Nephron (organoid): Measurements from ENCODE around the gene MCAM.

ENCODE experiments used
- H3K27ac Mint-ChIP-seq, 3 experiments: 2 replicates each; pipeline ENCODE4 v1.8.0; 2020; ENCODE audit warnings: mixed read lengths in 3 of 3, mild to moderate bottlenecking in 2 of 3, moderate library complexity in 1 of 3
- H3K27me3 Mint-ChIP-seq: 2 replicates; pipeline ENCODE4 v1.8.0; 2021; ENCODE audit warnings: low read depth, mild to moderate bottlenecking, moderate library complexity, mixed read lengths
- H3K36me3 Mint-ChIP-seq: 2 replicates; pipeline ENCODE4 v1.8.0; 2020; ENCODE audit warnings: low read depth, mixed read lengths
- H3K4me1 Mint-ChIP-seq: 2 replicates; pipeline ENCODE4 v1.8.0; 2020; ENCODE audit warnings: mixed read lengths
- H3K4me3 Mint-ChIP-seq, 3 experiments: 2 replicates each; pipeline ENCODE4 v1.8.0; 2020; ENCODE audit warnings: mild to moderate bottlenecking in 3 of 3, mixed read lengths in 3 of 3, moderate library complexity in 2 of 3
- H3K9me3 Mint-ChIP-seq: 2 replicates; pipeline ENCODE4 v1.8.0; 2020; ENCODE audit warnings: mixed read lengths
- TF ChIP-seq, protein P1 (sequence below), 3 experiments: fragments of 200-600 bp; sonication (generic); IDR thresholded peaks; one replicate each; pipeline ENCODE4 v1.5.0; 2021; ENCODE audit warnings: antibody characterized with exemption in 3 of 3; ENCODE audit not compliant: unreplicated experiment in 3 of 3

The MCAM gene

DNA sequence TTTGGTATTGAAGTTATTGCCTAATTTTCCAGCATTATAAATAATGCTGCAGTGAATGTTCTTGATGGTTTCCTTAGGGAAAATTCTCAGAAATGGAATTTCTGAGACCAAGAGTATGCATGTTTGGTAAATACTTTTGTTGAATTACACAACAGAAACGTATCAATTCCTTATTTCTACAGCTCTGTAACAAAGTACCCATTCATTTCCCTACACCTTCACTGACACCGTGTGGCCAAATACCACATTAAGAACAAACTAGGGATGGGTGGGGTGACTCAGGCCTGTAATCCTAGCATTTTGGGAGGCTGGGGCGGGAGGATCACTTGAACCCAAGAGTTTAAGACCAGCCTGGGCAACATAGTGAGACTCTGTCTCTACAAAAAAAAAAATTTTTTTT lies 21.8 kb downstream of the MCAM start:
- TF ChIP-seq, protein P1, sequence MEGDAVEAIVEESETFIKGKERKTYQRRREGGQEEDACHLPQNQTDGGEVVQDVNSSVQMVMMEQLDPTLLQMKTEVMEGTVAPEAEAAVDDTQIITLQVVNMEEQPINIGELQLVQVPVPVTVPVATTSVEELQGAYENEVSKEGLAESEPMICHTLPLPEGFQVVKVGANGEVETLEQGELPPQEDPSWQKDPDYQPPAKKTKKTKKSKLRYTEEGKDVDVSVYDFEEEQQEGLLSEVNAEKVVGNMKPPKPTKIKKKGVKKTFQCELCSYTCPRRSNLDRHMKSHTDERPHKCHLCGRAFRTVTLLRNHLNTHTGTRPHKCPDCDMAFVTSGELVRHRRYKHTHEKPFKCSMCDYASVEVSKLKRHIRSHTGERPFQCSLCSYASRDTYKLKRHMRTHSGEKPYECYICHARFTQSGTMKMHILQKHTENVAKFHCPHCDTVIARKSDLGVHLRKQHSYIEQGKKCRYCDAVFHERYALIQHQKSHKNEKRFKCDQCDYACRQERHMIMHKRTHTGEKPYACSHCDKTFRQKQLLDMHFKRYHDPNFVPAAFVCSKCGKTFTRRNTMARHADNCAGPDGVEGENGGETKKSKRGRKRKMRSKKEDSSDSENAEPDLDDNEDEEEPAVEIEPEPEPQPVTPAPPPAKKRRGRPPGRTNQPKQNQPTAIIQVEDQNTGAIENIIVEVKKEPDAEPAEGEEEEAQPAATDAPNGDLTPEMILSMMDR (IDR thresholded peaks at IDR 0.05; ENCODE audit: unreplicated experiment in 3 of 3) = no peak
- Mint-ChIP-seq H3K9me3 (peaks cover 6% of the 10 kb centered on the region), H3K4me1 (peaks cover 36% of the 10 kb centered on the region), H3K4me3 (no peak overlapping the region), H3K36me3 (peaks cover 60% of the 10 kb centered on the region), H3K27ac (no peak overlapping the region), H3K27me3 (no peaks in the 10 kb centered on the region)

GRCh38 chr11:119293461-119293860 lies 23.5 kb downstream of the MCAM start:
- Mint-ChIP-seq H3K36me3 (peaks cover 55% of the 10 kb centered on the region), H3K4me1 (peaks cover 18% of the 10 kb centered on the region), H3K9me3 (peaks cover 6% of the 10 kb centered on the region), H3K27ac (no peak overlapping the region), H3K4me3 (no peak overlapping the region), H3K27me3 (no peaks in the 10 kb centered on the region)
- TF ChIP-seq, protein P1 (IDR thresholded peaks at IDR 0.05; ENCODE audit: unreplicated experiment in 3 of 3) = no peak

GRCh38 chr11:119290894-119291497 lies 25.9 kb downstream of the MCAM start:
- Mint-ChIP-seq H3K36me3 (peaks cover 59% of the 10 kb centered on the region), H3K27ac (no peak overlapping the region), H3K27me3 (no peaks in the 10 kb centered on the region), H3K9me3 (peaks cover 6% of the 10 kb centered on the region), H3K4me1 (no peaks in the 10 kb centered on the region), H3K4me3 (no peak overlapping the region)
- TF ChIP-seq, protein P1 (IDR thresholded peaks at IDR 0.05; ENCODE audit: unreplicated experiment in 3 of 3) = no peak

DNA sequence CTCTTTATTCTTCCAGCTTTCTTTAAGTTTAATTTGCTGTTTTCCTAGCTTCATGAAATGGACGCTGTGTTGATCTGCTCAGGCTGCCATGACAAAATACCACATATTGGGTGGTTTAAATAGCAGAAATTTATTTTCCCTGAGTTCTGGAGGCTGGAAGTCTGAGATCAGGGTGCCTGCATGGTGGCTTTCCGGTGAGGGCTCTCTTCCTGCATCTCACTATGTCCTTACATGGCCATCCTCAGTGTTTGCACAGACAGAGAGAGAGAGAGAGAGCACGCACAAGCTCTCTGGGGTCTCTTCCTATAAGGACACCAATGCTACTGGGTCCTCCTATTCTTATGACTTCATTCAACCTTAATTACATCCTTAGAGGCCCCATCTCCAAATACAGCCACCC lies 28.7 kb downstream of the MCAM start:
- no peak overlapping the region for H3K4me3 Mint-ChIP-seq
- peaks cover 71% of the 10 kb centered on the region for H3K36me3 Mint-ChIP-seq
- H3K27me3 Mint-ChIP-seq = no peaks in the 10 kb centered on the region
- peaks cover 6% of the 10 kb centered on the region for H3K9me3 Mint-ChIP-seq
- TF ChIP-seq, protein P1 (IDR thresholded peaks at IDR 0.05; ENCODE audit: unreplicated experiment in 3 of 3) = no peak
- no peak overlapping the region for H3K27ac Mint-ChIP-seq
- no peaks in the 10 kb centered on the region for H3K4me1 Mint-ChIP-seq

DNA sequence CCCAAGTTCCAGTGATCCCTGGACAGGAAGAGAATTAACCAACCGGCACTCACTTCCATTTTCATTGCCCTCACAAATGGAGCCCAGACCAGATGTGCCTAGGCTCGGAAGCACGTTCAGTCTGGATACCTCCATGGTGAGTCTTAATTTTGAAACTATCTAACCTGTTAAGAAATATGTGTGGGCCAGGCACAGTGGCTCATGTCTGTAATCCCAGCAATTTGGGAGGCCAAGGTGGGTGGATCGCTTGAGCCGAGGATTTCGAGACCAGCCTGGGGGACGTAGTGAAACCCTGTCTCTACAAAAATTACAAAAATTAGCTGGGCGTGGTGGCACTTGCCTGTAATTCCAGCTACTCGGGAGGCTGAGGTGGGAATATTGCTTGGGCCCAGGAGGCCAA lies 31.5 kb downstream of the MCAM start:
- Mint-ChIP-seq H3K27ac (no peak overlapping the region), H3K36me3 (peaks cover 59% of the 10 kb centered on the region), H3K27me3 (no peaks in the 10 kb centered on the region), H3K4me3 (no peak overlapping the region), H3K4me1 (peaks cover 8% of the 10 kb centered on the region), H3K9me3 (no peaks in the 10 kb centered on the region)
- TF ChIP-seq, protein P1 (IDR thresholded peaks at IDR 0.05; ENCODE audit: unreplicated experiment in 3 of 3) = no peak
